K562 (cell line): Measurements from ENCODE around the gene SLC39A5. TPM values are rescaled to one million over a fixed set of nuclear protein-coding genes. Genes with fewer than 3 reads are reported as not detected.
A peak's percentile ranks its signal among the peaks of the same experiment; 100 is the strongest.

Experiments used
- ATAC-seq: fragments of 200-7000 bp; cut with Tn5 transposase; 3 replicates; pipeline ENCODE4 v1.9.1; 2020; ENCODE audit warnings: moderate library complexity
- BruUV-seq: library from RNA; stranded (reverse); fragments of 400-500 nt; replicated peaks from 2 replicates; lab custom pipeline; 2021; lab: Mats Ljungman, UMichigan
- CTCF ChIA-PET: fragments of 300-600 bp; formaldehyde crosslinking; extraction: SDS; loops from one replicate; lab custom pipeline; 2021; ENCODE audit warnings: low intra/inter-chr PET ratio; lab: Yijun Ruan, JAX
- POLR2A ChIA-PET: fragments of 300-600, 350-650 bp; sonication (Branson Sonifier 250); formaldehyde crosslinking; extraction: SDS; loops from one replicate; lab custom pipeline; 2021; ENCODE audit warnings: antibody characterized with exemption, inconsistent platforms; lab: Yijun Ruan, JAX
- DNase-seq, 4 experiments: peaks; one replicate each; pipeline versions ENCODE4 v3.0.0 to v3.0.0-alpha.2; 2011 to 2018; ENCODE audit warnings: low spot score in 3 of 4, mixed read lengths in 3 of 4; ENCODE audit errors: extremely low read depth in 1 of 4
- FAIRE-seq: peaks from 2 replicates; lab custom pipeline; 2011; peaks lifted over from hg19 to GRCh38; lab: Jason Lieb, UNC
- H2AFZ ChIP-seq: 2 replicates; pipeline ENCODE4 v1.6.0; 2011; ENCODE audit warnings: low read depth, low read length, control low read depth, inconsistent platforms
- H3K27ac ChIP-seq: fragments of 200-600 bp; 3 replicates; pipeline ENCODE4 v1.8.0; 2011; ENCODE audit warnings: low read depth, mild to moderate bottlenecking, control low read depth, inconsistent platforms, low read length, moderate library complexity, mixed read lengths; ENCODE audit errors: extremely low read depth
- H3K27me3 ChIP-seq, 2 experiments: fragments of 300-600 bp in 1 of 2; 2 replicates in 1 of 2; 3 replicates in 1 of 2; pipeline versions ENCODE4 v1.6.0 to v1.8.0; 2011; ENCODE audit warnings: inconsistent platforms in 2 of 2, low read length in 2 of 2, mild to moderate bottlenecking in 1 of 2, mixed read lengths in 1 of 2, moderate library complexity in 1 of 2; ENCODE audit not compliant: control insufficient read depth in 2 of 2, insufficient read depth in 2 of 2
- H3K36me3 ChIP-seq: fragments of 300-600 bp; 3 replicates; pipeline ENCODE4 v1.8.0; 2011; ENCODE audit warnings: mild to moderate bottlenecking, low read length, inconsistent platforms; ENCODE audit not compliant: control insufficient read depth, insufficient read depth
- H3K4me1 ChIP-seq, 2 experiments: fragments of 200-600 bp in 1 of 2; replicated peaks in 1 of 2; 2 replicates in 1 of 2; 3 replicates in 1 of 2; pipeline versions ENCODE4 v1.5.1 to v1.8.0; 2011; ENCODE audit warnings: inconsistent platforms in 2 of 2, low read length in 2 of 2, mild to moderate bottlenecking in 1 of 2, mixed read lengths in 1 of 2, moderate library complexity in 1 of 2; ENCODE audit not compliant: control insufficient read depth in 2 of 2, insufficient read depth in 2 of 2
- H3K4me2 ChIP-seq: 2 replicates; pipeline ENCODE4 v1.6.1; 2011; ENCODE audit warnings: low read length, control low read depth, inconsistent platforms, mixed read lengths; ENCODE audit not compliant: insufficient read depth
- H3K4me3 ChIP-seq: fragments of 200-600 bp; sonication (generic), shearing (Covaris generic); 2 replicates; pipeline ENCODE4 v1.5.1; 2016; ENCODE audit warnings: control low read depth, inconsistent platforms
- H3K79me2 ChIP-seq: fragments of 200-600 bp; 3 replicates; pipeline ENCODE4 v1.8.0; 2011; ENCODE audit warnings: low read length, inconsistent platforms; ENCODE audit not compliant: control insufficient read depth, insufficient read depth
- H3K9ac ChIP-seq, 2 experiments: 2 replicates each; pipeline versions ENCODE4 v1.6.0 to v1.6.1; 2011; ENCODE audit warnings: low read depth in 2 of 2, low read length in 2 of 2, control low read depth in 1 of 2, inconsistent platforms in 1 of 2, mild to moderate bottlenecking in 1 of 2, mixed read lengths in 1 of 2; ENCODE audit not compliant: insufficient read depth in 1 of 2
- H3K9me1 ChIP-seq: one replicate; pipeline ENCODE4 v1.6.0; 2011; ENCODE audit warnings: inconsistent platforms, mild to moderate bottlenecking, low read length, moderate library complexity; ENCODE audit not compliant: control insufficient read depth, insufficient read depth
- H3K9me3 ChIP-seq: replicated peaks from 2 replicates; pipeline ENCODE4 v1.5.1; 2011; ENCODE audit warnings: low read depth, low read length, inconsistent platforms; ENCODE audit not compliant: control insufficient read depth, insufficient read depth
- H4K20me1 ChIP-seq: replicated peaks from 2 replicates; pipeline ENCODE4 v1.6.1; 2011; ENCODE audit warnings: low read length, inconsistent platforms, mixed read lengths; ENCODE audit not compliant: control insufficient read depth, insufficient read depth
- ATF3 ChIP-seq, 2 experiments: fragments of 450-650 bp in 1 of 2; sonication (generic) in 1 of 2; formaldehyde crosslinking in 1 of 2; IDR thresholded peaks in 1 of 2; conservative IDR thresholded peaks in 1 of 2; 2 replicates each; pipeline versions ENCODE4 v1.6.1 to v1.8.1; 2016 to 2023; ENCODE audit warnings: mild to moderate bottlenecking in 2 of 2, moderate library complexity in 2 of 2, inconsistent platforms in 1 of 2, missing genetic modification reagents in 1 of 2
- DIDO1 ChIP-seq: fragments of 450-650 bp; IDR thresholded peaks from 2 replicates; pipeline ENCODE4 v1.6.1; 2016; ENCODE audit warnings: low read depth, missing biosample characterization, missing genetic modification characterization
- GTF2F1 ChIP-seq: IDR thresholded peaks from 2 replicates; pipeline ENCODE4 v1.6.1; 2011; ENCODE audit warnings: low read depth, low read length, improper control_type of control experiment
- HINFP ChIP-seq: fragments of 450-650 bp; conservative IDR thresholded peaks from 2 replicates; pipeline ENCODE4 v1.6.1; 2016; ENCODE audit warnings: missing genetic modification characterization, low read depth, mild to moderate bottlenecking, control low read depth, missing compliant biosample characterization
- MAFK ChIP-seq: IDR thresholded peaks from 2 replicates; pipeline ENCODE4 v1.6.1; 2011; ENCODE audit warnings: low read length, improper control_type of control experiment
- MBD1 ChIP-seq: fragments of 250-450 bp; sonication (Bioruptor Pico); IDR thresholded peaks from 2 replicates; pipeline ENCODE4 v1.8.0; 2022; ENCODE audit warnings: inconsistent platforms
- MITF ChIP-seq: IDR thresholded peaks from 2 replicates; pipeline ENCODE4 v1.6.1; 2014; ENCODE audit warnings: antibody characterized with exemption
- NCOA1 ChIP-seq: fragments of 450-650 bp; IDR thresholded peaks from 2 replicates; pipeline ENCODE4 v1.6.1; 2016; ENCODE audit warnings: low read depth
- PKNOX1 ChIP-seq: fragments of 450-650 bp; IDR thresholded peaks from 2 replicates; pipeline ENCODE4 v1.6.1; 2016
- UBTF ChIP-seq, 2 experiments: IDR thresholded peaks; 2 replicates each; pipeline ENCODE4 v1.6.1; 2012; ENCODE audit warnings: improper control_type of control experiment in 2 of 2, low read depth in 2 of 2, low read length in 2 of 2, borderline replicate concordance in 1 of 2
- WGBS: fragments of 100-300 bp; shearing (Covaris generic); methylation state at CpG from one replicate; pipeline ENCODE4 v1.1.6; 2016; ENCODE audit warnings: low coverage, mixed read lengths; ENCODE audit not compliant: insufficient coverage; ENCODE audit errors: missing lambda C conversion rate; 5-methylcytosine and 5-hydroxymethylcytosine counted together
- in situ Hi-C: fragments of 300-500 bp; cut with MboI; formaldehyde crosslinking; loops from 4 replicates; pipeline ENCODE4 v1.15.0; 2018; ENCODE audit warnings: inconsistent platforms, mixed read lengths
- intact Hi-C: fragments of 100-400 bp; cut with micrococcal nuclease; formaldehyde crosslinking; loops from 2 replicates; pipeline ENCODE4 v1.14.2; 2022
- polyA plus RNA-seq, 8 experiments: library from polyadenylated mRNA; depleted of rRNA in 4 of 8; stranded (reverse) in 5 of 8; unstranded in 3 of 8; fragments of >200 nt; fragmentation: Nextera tagmentation in 2 of 8; fragmentation: Illumina TruSeq in 1 of 8; extraction: Ambion mirVana in 2 of 8; extraction: Trizol in 1 of 8; gene quantifications; 2 replicates each; pipeline versions ENCODE4 v1.2.1 to v1.2.3, GENCODE V29; 2011 to 2014; ENCODE audit warnings: inconsistent platforms in 1 of 8, missing spikeins in 1 of 8
- total RNA-seq, 7 experiments: library from RNA; depleted of rRNA in 6 of 7; stranded (reverse); fragments of >200 nt in 6 of 7; fragmentation: Illumina TruSeq in 2 of 7; extraction: Trizol in 2 of 7; gene quantifications; 2 replicates each; pipeline versions ENCODE4 v1.2.1 to v1.2.3, GENCODE V29; 2011 to 2021; ENCODE audit warnings: low replicate concordance in 1 of 7

The SLC39A5 gene
- total and polyA plus RNA-seq, 9 of the 15 experiments (the other 6 are each of a cell fraction or from before 2014, with no cell fraction given), result 0.08 to 0.10 TPM; not detected in 7

GRCh38 chr12:56267443-56268071, 37.7 kb downstream of the SLC39A5 start:
- ChIA-PET POLR2A (interaction anchor here (0.7 to 3.3 kb wide), 9 partner anchors 9 to 150 kb away, joined by 3 to 25 read pairs (median 6); partner anchors contain the start of genes ANKRD52, IL23A, RNF41 and SMARCC2), CTCF (interaction anchor here (0.8 kb wide), 1 partner anchor 75 kb away, joined by 4 read pairs; no protein-coding TSS in a partner anchor)
- peaks cover 11 to 19% of the 10 kb centered on the region in 2 experiments; a peak in 4 of 5 replicates for H3K4me1 ChIP-seq
- peak overlapping the region; percentile 71 to 87 for H3K9ac ChIP-seq
- peak; percentile 52 to 55 (median 52) for DNase-seq
- peak overlapping the region; percentile 88 for H3K4me2 ChIP-seq
- no peak for FAIRE-seq
- intact Hi-C loops, result loop anchor here (2.0 kb wide), 2 partner anchors 33 to 43 kb away; partner anchors contain the start of genes CS and NABP2
- ATAC-seq, result peak; percentile 21
- H3K9me3 ChIP-seq, result no peaks in the 10 kb centered on the region
- H3K27me3 ChIP-seq, result no peaks in the 10 kb centered on the region
- no peaks in the 10 kb centered on the region for H4K20me1 ChIP-seq
- H3K9me1 ChIP-seq, result no peaks in the 10 kb centered on the region
- WGBS, result 34% methylated on average over 20 of the region's 21 CpGs
- no TSS peak for BruUV-seq
- in situ Hi-C loops, result no loop called here
- peak overlapping the region; percentile 94 for H2AFZ ChIP-seq
- peak overlapping the region; percentile 77; the same call in 2 of the 3 replicates for H3K27ac ChIP-seq
- peak overlapping the region; percentile 67 for H3K4me3 ChIP-seq
- H3K36me3 ChIP-seq, result peaks cover 33% of the 10 kb centered on the region
- H3K79me2 ChIP-seq, result no peaks in the 10 kb centered on the region
- peak; percentile 44; the same call in 1 of the 2 replicates for TF ChIP-seq MITF
- no peak for TF ChIP-seq HINFP (tag)
- no peak for TF ChIP-seq UBTF (IDR thresholded peaks at IDR 0.05; ENCODE audit: borderline replicate concordance in 1 of 2, low read depth in 2 of 2, low read length in 2 of 2)
- no peak for TF ChIP-seq PKNOX1
- TF ChIP-seq DIDO1, result no peak
- no peak for TF ChIP-seq MAFK
- TF ChIP-seq MBD1 (CRISPR knock-in tag), result no peak
- peak; percentile 40; the same call in 1 of the 2 replicates for TF ChIP-seq NCOA1
- TF ChIP-seq GTF2F1, result no peak
- TF ChIP-seq ATF3 (IDR thresholded peaks at IDR 0.05), result no peak
- TF ChIP-seq ATF3 (CRISPR knock-in tag; conservative IDR thresholded peaks at IDR 0.05), result no peak
